Activated B cell treated with CpG ODN at 0.5 μM for 24 hours (primary cell): ENCODE measurements around the gene ITM2C. TPM values are rescaled to one million over a fixed set of nuclear protein-coding genes. Genes with fewer than 3 reads are reported as not detected.

Source experiments
- ATAC-seq: fragments of 200-7000 bp; cut with Tn5 transposase; one replicate; pipeline ENCODE4 v1.10.0; 2021; ENCODE audit warnings: low read depth, mild to moderate bottlenecking, moderate library complexity
- CTCF ChIA-PET: fragments of 350-600 bp; sonication (Branson Sonifier 250); formaldehyde crosslinking; loops from one replicate; lab custom pipeline; 2021; ENCODE audit warnings: antibody characterized with exemption; lab: Charles Lee
- POLR2A ChIA-PET: fragments of 350-600 bp; sonication (Branson Sonifier 250); formaldehyde crosslinking; loops from one replicate; lab custom pipeline; 2021; ENCODE audit warnings: antibody characterized with exemption; lab: Charles Lee
- DNase-seq: peaks from one replicate; pipeline ENCODE4 v3.0.0; 2022
- H3K27ac Mint-ChIP-seq: one replicate; pipeline ENCODE4 v1.8.0; 2020; ENCODE audit warnings: mixed read lengths
- H3K27me3 Mint-ChIP-seq: one replicate; pipeline ENCODE4 v1.8.0; 2021; ENCODE audit warnings: mixed read lengths
- H3K36me3 Mint-ChIP-seq: one replicate; pipeline ENCODE4 v1.8.0; 2021; ENCODE audit warnings: low read depth, mixed read lengths
- H3K4me1 Mint-ChIP-seq: one replicate; pipeline ENCODE4 v1.8.0; 2021; ENCODE audit warnings: mixed read lengths
- H3K4me3 Mint-ChIP-seq: one replicate; pipeline ENCODE4 v1.8.0; 2020; ENCODE audit warnings: mild to moderate bottlenecking, mixed read lengths
- H3K9me3 Mint-ChIP-seq: one replicate; pipeline ENCODE4 v1.8.0; 2020; ENCODE audit warnings: mixed read lengths
- intact Hi-C: fragments of 100-400 bp; cut with micrococcal nuclease; formaldehyde crosslinking; loops from one replicate; pipeline ENCODE4 v1.15.1; 2024
- total RNA-seq: library from RNA; stranded (reverse); gene quantifications from 2 replicates; pipeline ENCODE4 v1.2.3, GENCODE V29; 2022
- TF ChIP-seq, protein P1 (sequence below): fragments of 200-600 bp; IDR thresholded peaks from one replicate; pipeline ENCODE4 v1.8.0; 2022; ENCODE audit warnings: antibody characterized with exemption, mild to moderate bottlenecking

ITM2C gene
- total RNA-seq, 1 donor from 2014 or later, result 102 TPM

DNA sequence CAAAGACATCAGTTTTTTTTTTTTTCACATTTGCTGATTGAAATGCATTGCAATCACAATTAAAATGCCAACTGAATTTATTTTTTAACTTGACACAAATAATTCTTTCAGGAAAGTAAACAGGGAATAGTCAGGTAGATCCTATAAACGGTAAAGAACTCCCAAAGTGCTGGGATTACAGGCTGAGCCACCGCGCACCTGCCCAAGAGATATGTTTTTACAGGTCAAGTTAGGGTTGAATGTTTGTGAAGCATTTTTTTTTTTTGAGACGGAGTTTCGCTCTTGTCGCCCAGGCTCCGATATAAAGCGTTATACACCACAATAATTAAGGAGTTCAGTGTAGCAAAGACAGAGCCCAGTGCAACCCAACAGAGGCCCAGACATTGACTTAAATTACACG, 15.1 kb downstream of the ITM2C start:
- Mint-ChIP-seq H3K27me3 (no peaks in the 10 kb centered on the region), H3K4me3 (no peak overlapping the region), H3K4me1 (peaks cover 46% of the 10 kb centered on the region), H3K36me3 (peaks cover 29% of the 10 kb centered on the region), H3K27ac (no peak overlapping the region), H3K9me3 (no peaks in the 10 kb centered on the region)
- no peak for DNase-seq
- no peak for ATAC-seq
- ChIA-PET POLR2A (interaction anchor here (1.1 kb wide), 1 partner anchor 13 kb away, joined by 4 read pairs; no protein-coding TSS in a partner anchor), CTCF (no interaction called here)
- intact Hi-C loops, result loop anchor here (2.0 kb wide), 1 partner anchor 15 kb away; the partner anchor contains the start of gene ITM2C
- TF ChIP-seq, protein P1, sequence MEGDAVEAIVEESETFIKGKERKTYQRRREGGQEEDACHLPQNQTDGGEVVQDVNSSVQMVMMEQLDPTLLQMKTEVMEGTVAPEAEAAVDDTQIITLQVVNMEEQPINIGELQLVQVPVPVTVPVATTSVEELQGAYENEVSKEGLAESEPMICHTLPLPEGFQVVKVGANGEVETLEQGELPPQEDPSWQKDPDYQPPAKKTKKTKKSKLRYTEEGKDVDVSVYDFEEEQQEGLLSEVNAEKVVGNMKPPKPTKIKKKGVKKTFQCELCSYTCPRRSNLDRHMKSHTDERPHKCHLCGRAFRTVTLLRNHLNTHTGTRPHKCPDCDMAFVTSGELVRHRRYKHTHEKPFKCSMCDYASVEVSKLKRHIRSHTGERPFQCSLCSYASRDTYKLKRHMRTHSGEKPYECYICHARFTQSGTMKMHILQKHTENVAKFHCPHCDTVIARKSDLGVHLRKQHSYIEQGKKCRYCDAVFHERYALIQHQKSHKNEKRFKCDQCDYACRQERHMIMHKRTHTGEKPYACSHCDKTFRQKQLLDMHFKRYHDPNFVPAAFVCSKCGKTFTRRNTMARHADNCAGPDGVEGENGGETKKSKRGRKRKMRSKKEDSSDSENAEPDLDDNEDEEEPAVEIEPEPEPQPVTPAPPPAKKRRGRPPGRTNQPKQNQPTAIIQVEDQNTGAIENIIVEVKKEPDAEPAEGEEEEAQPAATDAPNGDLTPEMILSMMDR, result no peak

DNA sequence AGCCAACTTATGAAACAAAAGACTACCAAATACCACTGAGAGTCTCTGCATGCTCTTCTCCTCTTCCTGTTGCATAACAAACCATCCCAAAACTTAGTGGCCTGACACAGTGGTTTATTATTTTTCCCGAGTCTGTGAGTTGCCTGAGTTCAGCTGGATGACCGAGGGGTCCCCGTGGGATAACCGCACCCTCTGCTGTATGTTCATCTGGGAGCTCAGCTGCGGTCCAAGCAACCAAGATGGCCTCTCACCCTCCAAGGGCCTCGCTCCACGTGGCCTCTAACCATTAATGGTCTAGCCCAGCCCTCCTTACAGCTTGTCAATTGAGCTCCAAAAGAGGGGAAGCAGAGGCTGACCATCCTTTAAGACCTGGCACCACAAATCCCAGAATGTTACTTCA, 17.1 kb downstream of the ITM2C start:
- TF ChIP-seq, protein P1, result no peak
- Mint-ChIP-seq H3K36me3 (peaks cover 24% of the 10 kb centered on the region), H3K27ac (no peak overlapping the region), H3K9me3 (no peaks in the 10 kb centered on the region), H3K27me3 (no peaks in the 10 kb centered on the region), H3K4me3 (no peak overlapping the region), H3K4me1 (peaks cover 40% of the 10 kb centered on the region)
- ATAC-seq, result no peak
- ChIA-PET POLR2A (no interaction called here), CTCF (no interaction called here)
- intact Hi-C loops, result no loop called here
- no peak for DNase-seq

- Mint-ChIP-seq H3K4me3 (no peak overlapping the region), H3K4me1 (peaks cover 23% of the 10 kb centered on the region), H3K9me3 (no peaks in the 10 kb centered on the region), H3K27ac (no peak overlapping the region), H3K27me3 (peaks cover 3% of the 10 kb centered on the region), H3K36me3 (peaks cover under 1% of the 10 kb centered on the region)
- ChIA-PET POLR2A (no interaction called here), CTCF (no interaction called here)
- TF ChIP-seq, protein P1, result no peak
- DNase-seq (no peak), ATAC-seq (peak; percentile 45)
- intact Hi-C loops, result no loop called here
Observed at GRCh38 chr2:230885463-230886130, 20.9 kb downstream of the ITM2C start.

DNA sequence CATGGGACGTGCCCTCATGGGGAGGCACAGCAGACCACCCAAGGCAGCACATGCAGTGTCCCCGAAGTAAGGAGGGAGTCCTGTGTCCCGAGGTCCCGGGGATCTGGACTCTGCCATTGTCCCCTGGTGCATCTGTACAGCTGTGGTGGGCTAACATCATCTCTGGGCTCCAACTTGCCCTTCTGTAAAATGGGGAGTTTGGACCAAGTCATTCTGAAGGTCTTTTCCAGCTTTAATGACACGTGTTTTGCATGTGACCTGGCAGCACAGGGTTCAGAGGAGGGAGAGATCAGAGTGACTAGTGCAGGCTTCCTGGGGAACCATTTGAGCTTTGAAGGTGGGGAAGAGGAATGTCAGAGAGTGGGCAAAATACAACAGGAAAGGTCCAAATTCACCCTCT, 21.5 kb downstream of the ITM2C start:
- CTCF ChIA-PET, result no interaction called here
- POLR2A ChIA-PET, result no interaction called here
- ATAC-seq, result no peak
- no peak overlapping the region for H3K4me3 Mint-ChIP-seq
- intact Hi-C loops, result no loop called here
- no peaks in the 10 kb centered on the region for H3K9me3 Mint-ChIP-seq
- no peak for DNase-seq
- TF ChIP-seq, protein P1, result no peak
- no peaks in the 10 kb centered on the region for H3K36me3 Mint-ChIP-seq
- no peak overlapping the region for H3K27ac Mint-ChIP-seq
- H3K4me1 Mint-ChIP-seq, result peaks cover 26% of the 10 kb centered on the region
- peaks cover 3% of the 10 kb centered on the region for H3K27me3 Mint-ChIP-seq

- Mint-ChIP-seq H3K27me3 (peaks cover 3% of the 10 kb centered on the region), H3K4me3 (no peak overlapping the region), H3K4me1 (peaks cover 30% of the 10 kb centered on the region), H3K36me3 (no peaks in the 10 kb centered on the region), H3K27ac (no peak overlapping the region), H3K9me3 (no peaks in the 10 kb centered on the region)
- no peak for DNase-seq
- intact Hi-C loops, result no loop called here
- ChIA-PET POLR2A (no interaction called here), CTCF (no interaction called here)
- TF ChIP-seq, protein P1, result no peak
- no peak for ATAC-seq
Observed at GRCh38 chr2:230886671-230887071, 21.9 kb downstream of the ITM2C start.
